Measurements from ENCODE around the gene HMMR.
"Not testable (repeated sequence)": the region's sequence is repeated elsewhere in the genome, so short reads cannot be mapped to it uniquely, and the experiment has no call there.

Gene HMMR

DNA sequence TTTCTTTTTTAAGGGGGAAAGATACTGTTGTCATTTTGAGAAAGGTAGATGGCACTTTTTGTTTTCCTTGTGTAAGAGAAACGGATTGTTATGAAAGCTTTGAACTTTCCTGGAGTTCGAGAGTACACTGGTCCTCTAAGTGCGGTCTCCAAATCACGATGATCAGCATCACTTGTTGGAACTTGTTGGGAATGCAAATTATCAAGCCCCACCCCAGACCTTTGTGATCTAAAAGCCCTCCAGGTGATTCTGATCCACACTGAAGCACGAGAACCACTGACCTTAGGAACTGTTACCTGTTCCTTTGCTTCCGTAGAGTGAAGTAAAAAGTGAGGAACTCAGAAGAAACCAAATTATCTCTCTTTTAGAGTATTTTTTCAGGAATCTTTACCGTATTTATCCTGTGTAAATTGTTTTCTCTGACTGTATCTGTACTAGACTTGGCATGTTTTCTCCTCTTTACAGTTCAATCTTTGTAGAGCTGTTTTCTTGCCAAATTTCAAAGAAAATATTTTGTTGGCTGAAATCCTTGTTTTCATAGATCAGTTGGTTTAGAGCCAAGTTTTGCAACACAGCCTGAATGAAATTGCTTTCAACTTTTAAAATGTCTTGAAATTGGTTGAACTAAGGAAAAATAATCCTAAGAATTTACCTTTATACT, 49.0 kb downstream of the HMMR start:
- no peak for DNase-seq

DNA sequence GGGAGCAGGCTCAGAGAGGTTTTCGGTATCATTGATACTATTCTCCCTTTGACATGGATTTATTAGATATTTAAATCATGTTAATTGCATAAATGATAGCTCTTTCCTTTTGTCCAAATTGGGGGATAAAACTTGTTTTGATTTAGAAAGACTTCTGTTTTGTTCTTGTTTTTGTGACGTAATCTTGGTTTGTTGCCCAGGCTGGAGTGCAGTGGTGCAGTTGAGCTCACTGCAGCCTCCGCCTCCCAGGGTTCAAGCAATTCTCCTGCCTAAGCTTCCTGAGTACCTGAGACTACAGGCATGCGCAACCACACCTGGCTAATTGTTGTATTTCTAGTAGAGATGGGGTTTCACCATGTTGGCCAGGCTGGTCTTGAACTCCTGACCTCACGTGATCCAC, 52.1 kb downstream of the HMMR start:
- no peak for DNase-seq

DNA sequence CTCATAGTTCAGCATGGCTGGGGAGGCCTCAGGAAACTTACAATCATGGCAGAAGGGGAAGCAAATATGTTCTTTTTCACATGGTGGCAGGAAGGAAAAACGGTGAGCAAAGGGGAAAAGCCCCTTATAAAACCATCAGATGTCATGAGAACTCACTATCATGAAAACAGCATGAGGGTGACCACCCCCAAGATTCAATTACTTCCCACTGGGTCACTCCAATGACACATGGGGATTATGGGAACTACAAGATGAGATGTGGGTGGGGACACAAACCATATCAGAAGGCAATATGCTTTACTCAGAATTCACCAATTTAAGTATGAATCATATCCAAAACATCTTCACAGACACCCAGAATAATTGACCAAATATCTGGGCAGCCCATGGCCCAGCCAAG, 64.7 kb downstream of the HMMR start:
- no peak for DNase-seq

DNA sequence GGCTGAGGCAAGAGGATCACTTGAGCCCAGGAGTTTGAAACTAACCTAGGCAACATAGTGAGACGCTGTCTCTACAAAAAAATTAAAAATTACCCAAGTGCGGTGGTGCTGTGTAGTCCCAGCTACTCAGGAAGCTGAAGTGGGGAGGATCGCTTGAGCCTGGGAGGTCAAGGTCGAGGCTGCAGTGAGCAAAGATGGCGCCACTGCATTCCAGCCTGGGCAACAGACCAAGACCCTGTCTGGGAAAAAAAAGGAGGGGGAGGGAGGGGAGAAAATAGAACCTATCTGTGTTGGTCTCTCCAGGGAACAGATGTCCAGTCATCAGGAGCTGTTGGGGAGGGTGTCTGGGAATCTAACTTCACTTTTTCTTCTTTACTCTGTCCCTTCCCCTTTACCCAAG, 69.3 kb downstream of the HMMR start:
- no peak for DNase-seq

DNA sequence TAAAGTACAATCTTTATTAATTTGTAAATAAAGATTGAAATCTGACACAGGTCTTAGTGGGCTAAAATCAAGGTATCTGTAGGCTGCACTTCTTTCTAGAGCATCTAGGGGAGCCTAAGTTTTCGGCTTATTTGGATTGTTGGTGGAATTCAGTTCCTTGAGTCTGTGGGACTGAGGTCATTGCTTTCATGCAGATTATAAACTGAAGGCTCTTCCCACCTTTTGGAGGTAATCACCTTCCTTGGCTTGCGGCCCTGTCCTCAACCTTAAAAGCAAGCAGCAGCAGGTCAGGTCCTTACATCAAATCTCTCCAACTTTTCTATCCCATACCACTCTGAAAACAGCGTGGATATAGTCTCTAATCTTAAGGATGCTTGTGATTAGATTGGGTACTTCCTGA, 70.8 kb downstream of the HMMR start:
- DNase-seq, result no peak

DNA sequence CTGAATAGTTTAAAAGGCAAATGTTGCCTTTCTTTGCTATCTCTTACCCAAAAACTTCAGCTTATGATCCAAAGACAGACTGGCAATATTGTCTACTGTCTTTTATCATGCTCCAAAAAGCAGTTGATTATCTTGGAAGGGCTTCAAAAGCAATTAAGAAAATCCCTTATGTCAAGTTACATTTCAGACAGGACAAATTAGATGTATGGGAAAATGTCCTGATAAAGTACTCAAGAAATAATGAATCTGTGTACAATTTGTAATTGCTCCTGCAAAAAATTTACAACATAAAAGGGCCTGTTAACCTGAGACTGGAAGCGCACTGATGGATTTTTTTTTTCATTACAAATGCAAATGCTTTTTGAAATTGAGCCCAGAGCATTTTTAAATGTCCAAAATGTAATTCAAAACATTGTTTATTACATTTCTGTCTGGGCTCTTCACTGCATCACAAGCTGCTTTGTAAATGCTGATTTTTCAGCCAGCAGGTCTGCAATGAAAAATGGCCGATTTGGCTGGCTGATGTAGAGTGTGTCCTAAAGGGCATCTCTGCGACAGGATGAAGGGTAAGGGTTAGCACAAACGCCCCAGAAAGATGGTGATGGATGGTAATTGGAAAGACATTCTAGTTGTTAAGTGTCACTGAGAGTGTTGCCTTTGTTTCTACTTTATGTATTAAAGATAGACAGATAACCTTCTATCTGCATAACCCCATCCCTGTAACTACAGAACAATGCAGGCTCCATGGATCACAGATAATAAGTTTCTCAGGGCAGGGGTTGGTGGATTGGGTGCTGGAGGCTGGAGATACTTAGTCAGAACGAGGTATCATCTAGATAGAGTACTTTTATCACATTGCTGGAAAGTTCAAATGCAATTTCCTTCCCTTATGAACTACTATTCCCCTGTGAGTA, 72.0 kb downstream of the HMMR start:
- DNase-seq, result no peak

DNA sequence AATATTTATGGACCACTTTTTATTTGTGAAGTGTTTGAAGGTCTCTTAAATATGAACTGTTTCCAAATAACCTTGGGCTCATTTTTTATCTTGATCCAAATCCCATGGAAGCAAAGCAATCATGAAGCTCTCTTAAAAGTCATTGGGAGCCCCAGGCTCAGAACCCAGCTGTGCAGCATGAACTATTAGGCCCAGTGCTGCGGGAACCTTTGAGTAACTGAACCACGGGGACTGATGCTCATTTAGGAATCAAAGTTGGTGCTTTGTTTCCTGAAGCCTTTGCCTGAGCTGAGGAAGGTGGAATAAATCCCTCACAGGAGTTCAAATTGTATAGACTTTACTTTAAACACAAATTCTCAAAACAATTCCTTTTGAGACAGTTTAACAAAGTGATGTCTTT, 72.8 kb downstream of the HMMR start:
- no peak for DNase-seq

DNA sequence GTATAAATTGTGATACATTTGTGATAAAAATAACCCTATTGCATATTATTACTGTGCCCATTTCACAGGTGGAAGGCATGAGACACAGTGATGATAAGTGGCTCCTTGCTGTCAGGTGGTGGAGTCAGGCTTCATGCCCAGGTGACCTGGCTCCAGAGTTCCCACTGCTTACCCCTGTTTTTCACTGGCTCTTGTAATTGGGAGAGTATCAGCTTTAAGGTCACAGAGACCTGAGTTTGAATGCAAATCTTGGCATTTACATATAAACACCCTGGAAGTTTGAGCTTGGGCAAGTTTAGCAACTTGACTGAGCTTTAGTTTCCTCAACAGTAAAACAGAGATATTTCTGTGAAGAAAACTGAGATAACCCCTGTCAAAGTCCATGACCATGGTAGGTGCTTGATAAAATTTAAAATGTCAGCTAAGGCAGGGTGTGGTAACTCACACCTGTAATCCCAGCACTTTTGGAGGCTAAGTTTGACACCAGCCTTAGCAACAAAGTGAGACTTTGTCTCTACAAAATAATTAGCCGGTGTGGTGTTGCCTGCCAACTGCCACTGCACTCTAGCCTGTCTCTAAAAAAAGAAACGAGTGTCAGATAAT, 74.2 kb downstream of the HMMR start:
- DNase-seq, result no peak

DNA sequence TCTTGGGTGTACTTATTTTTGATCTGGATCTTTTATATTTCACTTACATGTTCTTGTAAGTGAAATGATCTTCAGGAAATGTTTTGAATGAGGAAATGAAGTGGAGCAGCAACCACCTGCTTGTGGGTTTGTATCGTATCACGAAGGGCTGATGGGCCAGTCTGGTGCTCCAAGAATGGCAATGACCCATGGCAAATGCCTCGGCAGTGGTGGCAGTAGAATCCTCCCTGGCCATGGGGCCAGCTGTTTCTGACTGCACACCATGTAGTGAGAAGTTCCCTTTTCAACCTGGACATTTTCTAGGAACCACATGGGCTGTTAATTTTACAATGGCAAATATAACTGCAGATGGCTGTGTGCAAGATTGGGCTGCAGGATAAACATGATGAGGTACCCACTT, 74.9 kb downstream of the HMMR start:
- DNase-seq, result no peak

DNA sequence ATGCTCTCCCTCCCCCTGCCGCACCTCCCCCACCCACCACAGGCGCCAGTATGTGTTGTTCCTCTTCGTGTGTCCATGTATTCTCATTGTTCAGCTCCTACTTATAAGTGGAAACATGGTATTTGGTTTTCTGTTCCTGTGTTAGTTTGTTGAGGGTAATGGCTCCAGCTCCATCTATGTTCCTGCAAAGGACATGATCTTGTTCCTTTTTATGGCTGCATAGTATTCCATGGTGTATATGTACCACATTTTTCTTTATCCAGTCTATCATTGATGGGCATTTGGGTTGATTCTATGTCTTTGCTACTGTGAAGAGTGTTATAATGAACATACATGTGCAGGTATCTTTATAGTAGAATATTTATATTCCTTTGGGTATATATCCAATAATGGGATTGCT, 76.0 kb downstream of the HMMR start:
- DNase-seq, result not testable (repeated sequence)

DNA sequence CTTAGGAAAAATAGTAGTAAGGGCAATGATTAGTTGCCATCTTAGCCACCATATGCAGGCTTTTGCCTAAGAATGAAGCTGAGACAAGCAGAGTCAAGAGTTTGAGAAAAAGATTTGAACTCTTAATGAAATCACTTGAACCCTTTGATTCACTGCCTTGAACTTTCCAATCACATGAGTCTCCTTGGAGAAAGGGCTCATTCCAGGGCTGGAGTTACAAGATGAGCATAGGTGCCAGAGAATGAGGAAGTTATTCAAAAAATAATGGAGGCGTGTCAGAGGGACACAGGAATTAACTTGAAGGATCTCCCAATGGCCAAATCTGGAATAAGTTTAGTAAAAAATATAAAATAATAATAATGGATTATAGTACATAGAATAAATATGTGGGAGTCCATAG, 80.3 kb downstream of the HMMR start:
- no peak for DNase-seq
